Keratinocyte (primary cell): ENCODE data around the gene TMEM52B. TPM values are rescaled to one million over a fixed set of nuclear protein-coding genes. Genes with fewer than 3 reads are reported as not detected.

Source experiments
- DNase-seq: peaks from one replicate; pipeline ENCODE4 v3.0.0-alpha.2; 2011; ENCODE audit warnings: low read depth, missing footprints, low spot score
- FAIRE-seq: peaks from 2 replicates; lab custom pipeline; 2011; peaks lifted over from hg19 to GRCh38; lab: Jason Lieb, UNC
- H2AFZ ChIP-seq: 2 replicates; pipeline ENCODE4 v1.6.0; 2012; ENCODE audit warnings: low read length, control low read depth, inconsistent platforms; ENCODE audit not compliant: control insufficient read depth
- H3K27ac ChIP-seq: 2 replicates; pipeline ENCODE4 v1.5.1; 2011; ENCODE audit warnings: low read length; ENCODE audit not compliant: control insufficient read depth, insufficient read depth
- H3K27me3 ChIP-seq: 3 replicates; pipeline ENCODE4 v1.6.0; 2011; ENCODE audit warnings: low read length; ENCODE audit not compliant: control insufficient read depth, insufficient read depth; ENCODE audit errors: extremely low read depth
- H3K36me3 ChIP-seq, 2 experiments: 2 replicates in 1 of 2; 3 replicates in 1 of 2; pipeline ENCODE4 v1.5.1; 2011; ENCODE audit warnings: low read length in 2 of 2, mild to moderate bottlenecking in 1 of 2; ENCODE audit not compliant: control insufficient read depth in 2 of 2, insufficient read depth in 2 of 2; ENCODE audit errors: extremely low read depth in 1 of 2
- H3K4me1 ChIP-seq: 3 replicates; pipeline ENCODE4 v1.5.1; 2011; ENCODE audit warnings: low read length; ENCODE audit not compliant: control insufficient read depth, insufficient read depth; ENCODE audit errors: extremely low read depth
- H3K4me2 ChIP-seq: 3 replicates; pipeline ENCODE4 v1.6.0; 2011; ENCODE audit warnings: low read depth, low read length; ENCODE audit not compliant: control insufficient read depth, insufficient read depth; ENCODE audit errors: extremely low read depth
- H3K4me3 ChIP-seq, 3 experiments: fragments of 200-600 bp in 1 of 3; sonication (generic) in 1 of 3; 2 replicates in 2 of 3; 3 replicates in 1 of 3; pipeline ENCODE4 v1.5.1; 2011 to 2016; ENCODE audit warnings: low read length in 3 of 3, mild to moderate bottlenecking in 3 of 3, control low read depth in 2 of 3, inconsistent platforms in 1 of 3, low read depth in 1 of 3, mixed read lengths in 1 of 3, mixed run types in 1 of 3, moderate library complexity in 1 of 3; ENCODE audit not compliant: control insufficient read depth in 2 of 3, insufficient read depth in 2 of 3; ENCODE audit errors: extremely low read depth in 1 of 3
- H3K79me2 ChIP-seq: 2 replicates; pipeline ENCODE4 v1.6.0; 2012; ENCODE audit warnings: low read length; ENCODE audit not compliant: control insufficient read depth, insufficient read depth
- H3K9ac ChIP-seq: 3 replicates; pipeline ENCODE4 v1.6.0; 2011; ENCODE audit warnings: low read length; ENCODE audit not compliant: control insufficient read depth, insufficient read depth; ENCODE audit errors: extremely low read depth
- H3K9me1 ChIP-seq: 3 replicates; pipeline ENCODE4 v1.6.0; 2011; ENCODE audit warnings: low read length; ENCODE audit not compliant: control insufficient read depth, insufficient read depth; ENCODE audit errors: extremely low read depth
- H3K9me3 ChIP-seq: 2 replicates; pipeline ENCODE4 v1.5.1; 2012; ENCODE audit warnings: low read depth, low read length; ENCODE audit not compliant: control insufficient read depth
- H4K20me1 ChIP-seq: 3 replicates; pipeline ENCODE4 v1.6.0; 2011; ENCODE audit warnings: low read length; ENCODE audit not compliant: control insufficient read depth, insufficient read depth; ENCODE audit errors: extremely low read depth
- EZH2 ChIP-seq: IDR thresholded peaks from one replicate; pipeline ENCODE4 v1.6.1; 2012; ENCODE audit warnings: inconsistent platforms, mild to moderate bottlenecking, low read length, moderate library complexity
- dilution Hi-C: fragments of 300-500 bp; cut with MboI; formaldehyde crosslinking; loops from one replicate; pipeline ENCODE4 v1.7.0; 2020; ENCODE audit warnings: low sequenced_read_pairs; ENCODE audit not compliant: extremely low pct_ligation_motif_present
- polyA plus RNA-seq, 5 experiments: library from polyadenylated mRNA; depleted of rRNA in 3 of 5; stranded (reverse) in 3 of 5; stranded (forward) in 1 of 5; unstranded in 1 of 5; fragments of >200 nt; gene quantifications; 1 replicate in 1 of 5; 2 replicates in 3 of 5; 3 replicates in 1 of 5; pipeline versions ENCODE4 v1.2.1 to v1.2.3, GENCODE V29; 2011 to 2012; ENCODE audit warnings: missing spikeins in 2 of 5, low read depth in 1 of 5, low replicate concordance in 1 of 5
- TF ChIP-seq, protein P1 (sequence below), 3 experiments: IDR thresholded peaks in 1 of 3; conservative IDR thresholded peaks in 1 of 3; optimal IDR thresholded peaks in 1 of 3; 2 replicates in 2 of 3; 3 replicates in 1 of 3; pipeline versions ENCODE3 to v1.5.1; 2011; ENCODE audit warnings: low read length in 3 of 3, mild to moderate bottlenecking in 3 of 3, moderate library complexity in 2 of 3, control low read depth in 1 of 3, inconsistent platforms in 1 of 3; ENCODE audit not compliant: insufficient read depth in 2 of 3; ENCODE audit errors: extremely low read depth in 1 of 3

TMEM52B gene
- polyA plus RNA-seq, 1 donor (not counting 4 experiments of a cell fraction or from before 2014, with no cell fraction given) = not detected

DNA sequence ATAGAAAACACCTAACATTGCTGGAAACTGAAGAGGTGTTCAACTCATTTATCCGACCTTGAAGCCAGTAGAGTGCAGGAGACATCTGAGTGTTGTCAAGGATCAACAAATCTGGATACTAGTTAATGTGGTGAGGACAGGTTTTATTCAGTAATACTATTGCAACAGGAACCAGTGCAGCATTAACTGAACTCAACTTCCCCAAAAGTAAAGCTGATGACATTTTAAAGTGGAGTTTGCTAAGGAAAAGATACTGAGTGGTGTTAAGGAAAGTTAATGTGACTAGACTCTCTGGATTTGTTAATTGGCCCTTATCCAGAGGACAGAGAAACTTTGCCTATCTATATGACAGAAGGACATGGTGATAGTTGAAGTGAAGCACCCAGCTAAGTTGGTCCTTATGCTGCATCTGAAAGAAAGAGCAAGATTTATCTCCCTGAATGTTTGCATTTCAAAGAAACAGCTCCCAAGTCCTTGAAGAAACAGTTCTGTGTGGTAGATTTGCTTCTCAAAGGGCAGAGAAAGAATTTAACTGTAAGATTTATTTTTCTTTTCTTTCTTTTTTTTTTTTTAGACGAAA lies 47.6 kb upstream of the TMEM52B start:
- Histone ChIP-seq H3K27ac (no peak overlapping the region), H3K4me1 (peaks cover 4% of the 10 kb centered on the region)
- dilution Hi-C loops = no loop called here

DNA sequence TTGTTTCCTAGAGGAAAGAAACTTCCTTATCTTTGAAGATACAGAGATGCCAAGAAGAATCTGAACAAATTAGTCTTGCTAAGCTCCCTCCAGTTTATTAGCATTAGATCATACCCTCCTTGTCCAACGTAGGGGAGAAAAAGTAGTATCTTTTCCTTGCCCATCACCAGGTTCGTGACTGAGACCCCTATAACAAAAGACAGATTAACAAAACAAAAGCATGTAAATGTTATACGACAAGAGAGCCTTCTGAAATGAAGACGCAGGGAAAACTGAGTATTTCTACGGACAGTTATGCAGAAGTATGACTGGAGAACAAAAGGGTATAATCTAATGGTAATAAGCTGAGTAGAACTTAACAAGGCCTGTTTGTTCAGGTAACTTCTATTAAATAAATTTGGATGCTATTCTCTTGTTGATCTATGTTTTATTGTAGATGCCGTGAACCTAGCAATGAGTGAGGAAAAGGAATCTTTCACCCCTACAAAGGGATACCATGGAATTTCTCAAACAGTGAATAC lies 45.9 kb upstream of the TMEM52B start:
- FAIRE-seq (no peak), DNase-seq (no peak)
- no peak overlapping the region for H3K4me3 ChIP-seq
- TF ChIP-seq, protein P1, sequence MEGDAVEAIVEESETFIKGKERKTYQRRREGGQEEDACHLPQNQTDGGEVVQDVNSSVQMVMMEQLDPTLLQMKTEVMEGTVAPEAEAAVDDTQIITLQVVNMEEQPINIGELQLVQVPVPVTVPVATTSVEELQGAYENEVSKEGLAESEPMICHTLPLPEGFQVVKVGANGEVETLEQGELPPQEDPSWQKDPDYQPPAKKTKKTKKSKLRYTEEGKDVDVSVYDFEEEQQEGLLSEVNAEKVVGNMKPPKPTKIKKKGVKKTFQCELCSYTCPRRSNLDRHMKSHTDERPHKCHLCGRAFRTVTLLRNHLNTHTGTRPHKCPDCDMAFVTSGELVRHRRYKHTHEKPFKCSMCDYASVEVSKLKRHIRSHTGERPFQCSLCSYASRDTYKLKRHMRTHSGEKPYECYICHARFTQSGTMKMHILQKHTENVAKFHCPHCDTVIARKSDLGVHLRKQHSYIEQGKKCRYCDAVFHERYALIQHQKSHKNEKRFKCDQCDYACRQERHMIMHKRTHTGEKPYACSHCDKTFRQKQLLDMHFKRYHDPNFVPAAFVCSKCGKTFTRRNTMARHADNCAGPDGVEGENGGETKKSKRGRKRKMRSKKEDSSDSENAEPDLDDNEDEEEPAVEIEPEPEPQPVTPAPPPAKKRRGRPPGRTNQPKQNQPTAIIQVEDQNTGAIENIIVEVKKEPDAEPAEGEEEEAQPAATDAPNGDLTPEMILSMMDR (optimal IDR thresholded peaks at IDR 0.05 in 1 of 3, IDR thresholded peaks at IDR 0.05 in 1 of 3, conservative IDR thresholded peaks at IDR 0.05 in 1 of 3; ENCODE audit: extremely low read depth in 1 of 3, insufficient read depth in 2 of 3, low read length in 3 of 3) = no peak
- TF ChIP-seq EZH2 = no peak
- H3K9me1 ChIP-seq = no peaks in the 10 kb centered on the region
- dilution Hi-C loops = no loop called here
- no peaks in the 10 kb centered on the region for H3K27me3 ChIP-seq
- no peak overlapping the region for H3K27ac ChIP-seq
- no peaks in the 10 kb centered on the region for H3K9me3 ChIP-seq
- H2AFZ ChIP-seq = no peak overlapping the region
- peaks cover 4% of the 10 kb centered on the region for H3K4me1 ChIP-seq
- no peak overlapping the region for H3K4me2 ChIP-seq
- no peaks in the 10 kb centered on the region for H3K79me2 ChIP-seq
- H3K9ac ChIP-seq = no peak overlapping the region
- no peaks in the 10 kb centered on the region for H4K20me1 ChIP-seq
- no peaks in the 10 kb centered on the region for H3K36me3 ChIP-seq

More for the DNA sequence above, 47.6 kb upstream of the TMEM52B start:
- no peaks in the 10 kb centered on the region for H3K27me3 ChIP-seq
- TF ChIP-seq EZH2 = no peak
- TF ChIP-seq, protein P1 (optimal IDR thresholded peaks at IDR 0.05 in 1 of 3, IDR thresholded peaks at IDR 0.05 in 1 of 3, conservative IDR thresholded peaks at IDR 0.05 in 1 of 3; ENCODE audit: extremely low read depth in 1 of 3, insufficient read depth in 2 of 3, low read length in 3 of 3) = no peak
- FAIRE-seq = no peak
- H3K4me3 ChIP-seq = no peak overlapping the region
- no peaks in the 10 kb centered on the region for H3K79me2 ChIP-seq
- no peaks in the 10 kb centered on the region for H3K9me1 ChIP-seq
- H3K9me3 ChIP-seq = no peaks in the 10 kb centered on the region
- H3K36me3 ChIP-seq = no peaks in the 10 kb centered on the region
- no peak overlapping the region for H3K4me2 ChIP-seq
- H4K20me1 ChIP-seq = no peaks in the 10 kb centered on the region
- H3K9ac ChIP-seq = no peak overlapping the region
- no peak overlapping the region for H2AFZ ChIP-seq
- DNase-seq = no peak
